Measurements from ENCODE around the gene AGPS.
"Not testable (repeated sequence)": the region's sequence is repeated elsewhere in the genome, so short reads cannot be mapped to it uniquely, and the experiment has no call there.

The AGPS gene

DNA sequence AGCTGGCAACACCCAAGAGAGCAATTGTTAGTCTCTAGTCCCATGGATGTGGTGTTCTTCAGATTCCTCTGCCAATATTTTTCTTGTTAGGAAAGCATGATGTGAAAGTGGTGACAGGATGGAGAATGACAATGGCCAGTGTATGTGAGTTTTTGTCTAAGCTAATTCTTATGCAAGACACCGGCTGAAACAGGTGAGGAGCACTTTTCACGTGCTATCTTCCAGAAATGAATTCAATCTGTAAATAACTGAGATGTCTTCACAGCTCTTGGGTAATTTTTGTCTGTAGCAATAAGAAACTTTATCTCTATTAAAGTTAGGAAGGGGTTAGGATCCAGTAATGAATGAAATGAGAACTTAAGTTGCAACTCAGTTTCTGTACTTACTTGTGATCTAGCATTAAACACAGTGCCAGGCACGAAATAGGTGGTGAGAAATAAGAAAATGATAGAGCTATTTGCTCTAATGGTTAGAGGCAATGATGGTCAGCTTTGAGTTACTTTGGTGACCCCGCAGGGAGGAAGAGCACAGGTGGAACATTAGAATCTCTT, 676 bp upstream of the AGPS start:
- no peak for FAIRE-seq

DNA sequence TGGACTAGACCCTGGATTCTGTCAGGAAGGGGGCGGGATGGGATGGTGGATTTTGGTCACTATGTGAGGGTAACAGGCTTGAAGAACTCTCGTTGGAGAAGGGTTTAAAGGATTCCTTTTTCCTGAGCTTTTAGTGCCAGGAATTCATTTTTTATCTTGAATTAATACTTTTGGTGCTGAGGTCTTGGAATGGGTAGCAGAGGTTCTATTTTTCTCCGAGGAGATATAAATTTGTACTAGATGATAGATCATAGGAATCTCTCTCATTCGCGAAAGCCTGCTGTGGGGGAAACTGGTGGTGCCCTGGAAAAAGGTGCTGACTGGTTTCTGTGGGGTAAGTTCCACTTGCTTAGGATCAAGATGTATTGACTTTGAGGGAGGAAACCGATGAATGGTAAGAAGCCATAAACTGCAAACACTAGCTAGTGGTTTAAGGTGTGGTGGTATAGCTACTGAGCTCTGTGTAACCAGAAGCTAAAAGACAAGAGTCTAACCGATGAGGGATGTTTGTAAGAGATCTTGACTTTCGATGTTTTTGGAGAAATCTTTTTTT, 706 bp downstream of the AGPS start:
- FAIRE-seq, result no peak

DNA sequence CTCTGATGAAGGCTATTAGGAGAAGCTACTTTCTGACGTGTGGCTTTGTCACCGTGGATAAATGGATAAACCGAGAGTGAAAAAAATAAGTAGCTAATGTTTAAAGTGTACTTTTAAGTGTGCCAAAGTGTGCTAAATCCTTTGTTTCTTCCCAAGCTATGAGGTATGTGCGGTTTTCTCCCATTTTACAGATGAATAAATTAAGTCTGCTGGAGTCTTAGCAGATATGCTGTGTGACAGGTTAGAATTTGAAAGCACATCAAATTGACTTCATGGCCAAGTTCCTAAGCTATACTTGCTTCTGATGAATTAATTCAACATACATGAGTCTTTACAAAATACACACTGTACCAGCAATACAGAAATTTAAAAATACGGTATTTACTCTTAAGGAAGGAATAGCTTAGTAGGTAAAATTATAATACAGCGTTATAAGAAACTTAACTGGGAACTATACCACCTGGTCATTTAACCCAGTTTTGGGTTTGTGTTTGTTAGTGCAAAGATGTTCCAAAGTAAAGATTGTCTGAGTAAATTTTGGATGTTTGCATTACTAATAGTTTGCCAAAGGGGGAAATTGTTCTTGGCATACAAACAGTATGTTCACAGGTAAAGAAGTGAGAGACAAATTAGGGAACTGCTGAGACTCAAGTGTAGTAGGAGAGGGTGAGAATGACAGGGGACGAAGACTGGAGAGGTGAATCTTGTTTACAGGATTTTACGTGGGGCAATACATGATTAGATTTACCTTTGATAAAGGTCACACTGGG, 1.4 kb downstream of the AGPS start:
- FAIRE-seq, result no peak

DNA sequence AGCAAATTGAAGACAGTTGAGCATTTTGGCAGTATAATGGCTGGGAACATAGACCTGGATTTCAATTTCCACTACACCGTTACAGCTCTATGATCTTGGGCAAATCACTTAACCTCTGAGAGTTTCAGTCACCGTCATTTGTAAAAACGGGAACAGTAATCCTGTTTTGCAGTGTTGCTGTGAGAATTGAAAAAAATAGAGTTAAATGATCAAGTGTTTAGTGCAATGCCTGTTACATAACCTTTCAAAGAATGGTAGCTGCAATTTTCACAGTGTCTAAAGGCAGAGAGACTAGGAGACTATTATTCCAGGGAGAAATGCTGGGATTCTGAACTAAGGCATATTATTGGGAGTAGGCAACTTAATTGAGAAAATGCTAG, 2.0 kb downstream of the AGPS start:
- no peak for FAIRE-seq

DNA sequence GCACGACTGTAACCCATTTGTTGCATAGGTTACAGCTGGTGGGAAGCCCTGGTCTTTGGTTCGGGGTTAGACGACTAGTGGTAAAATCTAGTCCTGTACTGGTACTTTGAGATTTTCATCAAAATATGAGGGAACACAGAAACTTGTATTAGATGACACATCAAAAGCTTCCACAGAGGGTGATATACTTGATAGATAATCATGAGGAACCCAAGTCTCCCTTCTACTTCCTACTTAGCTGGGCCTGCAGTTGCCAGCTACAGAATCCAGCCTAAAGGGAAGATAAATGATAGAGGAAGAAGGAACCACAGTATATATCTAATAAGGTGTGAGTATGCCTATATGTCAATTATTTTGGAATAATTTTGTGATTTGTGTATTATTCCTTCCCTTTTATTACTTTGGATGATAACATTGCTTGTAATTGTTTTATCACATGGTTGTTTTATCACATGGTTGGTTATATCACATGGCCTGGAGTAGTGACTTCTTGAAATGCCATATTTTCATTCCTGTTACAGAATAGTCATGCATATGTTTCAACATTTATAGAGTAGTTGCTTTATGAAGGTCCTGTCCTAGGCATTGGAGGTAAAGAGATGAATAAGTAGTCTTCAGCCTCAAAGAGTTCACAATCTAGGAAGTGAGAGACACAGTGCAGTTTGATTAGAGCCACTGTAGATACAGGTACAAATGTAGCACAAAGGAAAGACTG, 2.9 kb downstream of the AGPS start:
- no peak for FAIRE-seq

DNA sequence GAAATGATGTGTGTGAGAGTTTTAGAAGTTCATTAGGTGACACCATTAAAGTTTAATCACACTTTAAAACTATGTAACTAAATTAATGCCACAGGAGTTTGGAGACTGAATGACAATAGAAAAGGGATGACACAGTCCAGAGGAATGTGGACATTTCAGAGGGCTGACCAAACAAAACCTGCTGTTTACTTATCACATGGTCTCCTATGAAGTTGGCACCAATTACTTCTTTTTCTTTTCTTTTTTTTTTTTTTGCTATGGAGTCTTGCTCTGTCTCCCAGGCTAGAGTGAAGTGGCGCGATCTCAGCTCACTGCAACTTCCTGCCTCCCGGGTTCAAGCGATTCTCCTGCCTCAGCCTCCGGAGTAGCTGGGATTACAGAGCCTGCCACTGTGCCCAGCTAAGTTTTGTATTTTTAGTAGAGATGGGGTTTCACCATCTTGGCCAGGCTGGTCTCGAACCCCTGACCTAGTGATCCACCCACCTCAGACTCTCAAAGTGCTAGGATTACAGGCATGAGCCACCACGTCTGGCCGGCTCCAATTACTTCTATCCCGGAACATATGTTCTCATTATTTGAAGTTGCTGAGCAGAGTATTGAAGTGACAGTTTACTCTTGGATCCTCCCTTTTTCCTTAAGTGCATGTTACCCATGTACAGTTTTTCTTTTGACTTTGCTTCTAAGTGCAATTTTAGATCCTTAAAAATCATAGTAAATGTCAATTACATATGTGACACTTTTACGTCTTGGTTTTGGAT, 4.3 kb downstream of the AGPS start:
- FAIRE-seq, result no peak

DNA sequence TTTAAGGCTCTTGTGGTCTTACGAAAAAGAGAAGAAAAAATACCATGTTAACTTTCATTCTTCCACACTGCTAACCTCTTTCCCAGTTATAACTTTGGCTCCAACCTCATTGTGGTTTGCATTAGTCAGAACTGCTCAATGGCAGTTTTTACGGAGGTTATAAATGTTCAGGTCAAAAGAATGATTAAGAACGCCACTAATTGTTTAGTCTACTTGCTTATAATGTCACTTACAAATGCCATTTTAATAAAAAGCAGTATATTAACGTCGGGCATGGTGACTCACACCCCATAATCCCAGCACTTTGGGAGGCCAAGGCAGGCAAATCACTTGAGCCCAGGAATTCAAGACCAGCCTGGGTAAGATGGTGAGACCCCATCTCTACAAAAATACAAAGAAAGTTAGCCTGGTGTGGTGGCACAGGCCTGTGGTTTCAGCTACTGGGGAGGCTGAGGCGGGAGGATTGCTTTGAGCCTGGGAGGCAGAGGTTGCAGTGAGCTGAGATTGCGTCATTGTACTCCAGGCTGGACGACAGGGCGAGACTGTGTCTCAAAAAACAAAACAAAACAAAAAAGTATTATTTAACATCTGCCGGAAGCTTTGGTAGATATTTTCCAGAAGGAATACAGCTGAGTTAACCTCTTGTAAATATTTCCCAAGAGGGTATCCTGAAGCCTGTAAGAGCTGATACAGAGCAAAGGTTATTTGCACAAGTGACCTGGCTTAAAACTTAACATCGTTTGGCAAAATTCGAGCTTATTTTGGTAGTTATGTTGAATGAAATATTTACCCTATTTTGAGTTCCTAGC, 5.1 kb downstream of the AGPS start:
- FAIRE-seq, result no peak

DNA sequence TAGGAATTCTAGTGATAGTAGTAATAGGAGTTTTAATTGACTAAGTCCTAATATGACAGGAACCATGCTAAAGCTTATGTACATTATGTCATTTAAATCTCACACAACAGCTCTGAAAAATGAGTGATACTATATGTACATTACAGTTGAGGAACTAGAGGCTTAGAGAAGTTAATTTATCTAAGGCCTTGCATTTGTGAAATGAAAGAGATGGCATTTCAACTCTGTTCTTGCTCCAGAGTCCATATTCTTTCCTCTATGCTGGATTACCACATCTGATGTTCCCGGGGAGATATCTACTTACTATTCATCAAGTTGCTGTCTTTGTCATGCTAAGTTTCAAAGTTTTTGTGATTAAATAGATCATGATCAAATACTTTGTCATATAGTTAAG, 5.7 kb downstream of the AGPS start:
- no peak for FAIRE-seq

DNA sequence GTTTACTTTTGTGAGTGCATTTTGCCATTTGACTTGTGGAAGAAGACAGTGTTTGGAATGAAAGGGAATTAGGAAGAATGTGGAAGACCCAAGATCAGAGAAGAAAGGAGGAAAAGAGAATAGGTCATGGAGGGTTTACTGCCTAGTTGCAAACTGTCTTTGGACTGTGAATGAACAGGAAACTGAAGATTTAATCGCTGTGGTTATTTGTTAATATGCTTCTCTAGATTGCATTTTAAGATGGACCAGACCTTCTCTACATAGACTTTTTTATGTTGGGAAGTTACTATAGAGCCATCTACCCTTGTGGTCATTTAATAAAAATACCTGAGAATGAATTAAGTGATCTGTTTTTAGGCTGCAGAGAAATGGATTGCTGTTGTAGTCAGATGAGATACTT, 6.2 kb downstream of the AGPS start:
- FAIRE-seq, result no peak

DNA sequence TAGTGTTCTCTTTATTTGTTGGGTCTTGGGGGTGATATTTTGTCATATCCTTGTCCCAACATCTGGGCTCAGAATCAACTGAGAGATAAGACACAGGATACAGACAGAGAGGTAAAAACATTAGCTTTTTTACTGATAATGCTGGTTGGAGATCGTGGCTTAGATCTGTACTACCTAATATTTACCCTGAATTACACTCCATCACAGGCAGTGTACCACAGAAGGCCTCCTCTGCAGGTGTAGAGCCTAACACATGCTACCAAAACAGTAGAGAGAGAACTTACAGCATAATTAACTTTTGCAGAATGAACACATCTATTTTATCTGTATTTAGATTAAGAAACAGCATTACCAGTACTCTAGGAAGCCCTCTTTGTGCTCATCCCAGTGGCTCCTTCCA, 6.8 kb downstream of the AGPS start:
- no peak for FAIRE-seq

DNA sequence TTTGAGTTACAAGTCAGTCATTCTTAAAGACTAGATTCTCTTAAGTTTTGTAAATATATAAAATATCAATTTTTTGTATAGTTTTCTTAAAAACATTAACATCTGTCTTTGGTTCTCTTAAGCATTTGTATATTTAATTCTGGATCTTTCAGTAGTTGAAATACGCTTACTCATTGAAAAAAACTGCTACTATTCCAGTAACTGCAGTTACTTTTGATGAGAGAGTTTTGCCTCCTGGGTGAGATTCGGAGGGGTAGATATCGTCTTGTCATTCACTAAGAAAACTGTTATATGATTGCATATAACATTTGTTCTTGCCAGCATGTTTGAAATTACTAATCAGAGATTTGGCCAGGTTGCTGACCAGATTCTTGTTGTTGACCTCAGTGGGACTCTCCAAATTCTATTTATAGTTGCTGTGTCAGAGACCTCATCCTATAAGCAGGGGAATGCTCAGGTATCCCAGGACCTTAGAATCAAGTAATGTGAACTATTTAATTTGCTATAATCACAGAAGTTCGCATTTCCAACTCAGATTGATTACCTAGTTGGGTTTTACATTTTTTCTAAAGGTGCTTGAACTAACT, 7.9 kb downstream of the AGPS start:
- no peak for FAIRE-seq

DNA sequence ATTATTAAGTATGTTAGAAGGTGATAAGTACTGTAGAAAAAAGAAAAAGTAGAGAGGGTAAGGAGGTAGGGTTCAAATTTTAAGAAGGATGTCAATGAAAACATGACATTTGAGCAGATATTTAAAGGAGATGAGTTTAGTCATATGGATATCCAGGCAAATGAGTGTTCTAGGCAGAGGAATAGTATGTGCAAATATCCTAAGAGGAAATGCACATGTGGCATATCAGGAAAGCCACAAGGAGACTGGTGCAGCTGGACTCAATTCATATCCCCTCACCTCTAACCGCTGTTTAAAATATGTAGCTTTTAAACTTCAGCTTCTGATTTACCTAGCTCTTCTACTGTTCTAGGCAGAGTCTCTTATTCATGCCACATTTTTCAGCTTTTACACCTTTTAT, 9.5 kb downstream of the AGPS start:
- no peak for FAIRE-seq

DNA sequence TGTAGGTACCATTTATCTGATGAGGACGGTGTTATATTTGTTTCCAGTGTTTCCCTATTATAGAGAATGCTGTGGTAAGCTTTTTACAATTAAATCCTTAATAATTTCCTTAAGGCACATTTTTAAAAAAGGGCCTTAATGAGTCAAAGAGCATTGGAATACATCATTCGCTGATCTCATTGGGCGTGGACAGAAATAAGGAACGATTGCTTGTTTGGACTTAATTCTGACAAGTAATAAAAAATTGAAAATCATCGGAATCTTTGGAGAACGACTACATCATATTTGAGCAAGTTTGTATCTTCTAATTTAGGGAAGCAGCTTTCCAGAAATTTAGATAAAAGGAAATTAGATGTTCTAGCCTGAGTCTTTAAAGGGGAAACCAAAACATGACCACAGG, 11.3 kb downstream of the AGPS start:
- FAIRE-seq, result no peak

DNA sequence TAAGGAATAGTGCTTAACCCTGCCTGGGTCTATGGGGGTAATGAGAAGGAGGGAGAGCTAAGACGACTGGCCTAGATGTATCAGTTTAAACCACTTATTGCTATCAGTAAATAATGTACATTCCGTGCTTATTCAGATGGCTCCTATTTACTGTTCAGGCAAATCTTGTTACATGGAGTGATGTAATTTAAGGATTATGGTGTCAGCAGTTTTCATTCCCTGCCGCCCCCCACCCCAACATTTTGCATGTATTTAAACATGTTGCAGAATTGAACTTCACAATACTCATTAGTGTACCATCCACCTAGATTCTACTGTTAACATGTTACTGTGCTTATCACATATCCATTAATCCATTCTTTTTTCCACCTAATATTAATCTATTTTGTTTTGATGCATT, 11.7 kb downstream of the AGPS start:
- FAIRE-seq, result no peak

DNA sequence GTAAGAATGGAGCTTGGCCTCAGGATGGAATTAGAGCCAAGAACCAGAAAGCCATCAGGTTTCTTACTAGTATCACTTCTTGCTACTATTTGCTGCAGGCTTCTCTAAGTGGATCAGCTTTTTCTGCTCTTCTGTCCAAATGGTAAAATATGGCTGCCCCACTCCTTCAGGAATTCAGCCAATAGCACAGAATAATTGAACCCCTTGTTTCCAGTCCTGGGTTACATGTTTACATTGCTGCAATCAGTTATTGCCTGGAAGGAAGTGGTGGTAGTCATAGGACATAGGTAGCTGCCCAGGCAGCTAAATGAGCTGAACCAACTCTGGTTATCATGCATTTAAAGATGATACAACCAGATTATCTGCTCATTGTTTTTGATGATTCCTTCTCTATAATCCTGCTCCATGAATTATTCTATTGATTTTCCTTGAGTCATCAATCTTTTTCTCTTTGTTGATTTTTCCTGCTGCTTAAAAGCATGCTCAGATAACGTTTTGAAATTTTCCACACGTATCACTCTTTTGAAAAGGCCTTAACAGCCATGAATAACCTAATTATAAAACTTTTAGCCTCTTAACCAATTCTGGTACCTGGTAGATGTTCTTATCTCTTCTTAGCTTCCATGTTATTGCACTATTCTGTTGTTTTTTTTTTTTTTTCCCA, 12.6 kb downstream of the AGPS start:
- no peak for FAIRE-seq

DNA sequence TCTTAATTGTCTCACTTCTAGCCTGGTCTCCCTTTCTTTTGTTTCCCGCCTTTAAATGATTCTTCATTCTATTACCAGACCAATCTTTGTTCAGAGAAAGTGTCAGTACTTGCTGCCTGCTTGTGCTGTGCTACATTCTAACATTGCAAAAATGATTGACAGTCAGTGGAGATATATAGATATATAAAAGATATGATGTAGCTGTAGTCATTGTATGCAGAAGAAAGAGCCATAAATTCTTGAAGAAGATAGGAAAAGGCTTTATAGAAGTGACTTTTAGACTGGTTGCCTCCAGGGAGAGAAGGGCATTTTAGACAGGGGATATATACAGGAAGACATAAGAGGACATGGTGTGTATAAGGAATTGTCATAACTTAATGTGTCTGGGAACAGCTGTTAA, 13.6 kb downstream of the AGPS start:
- FAIRE-seq, result no peak

DNA sequence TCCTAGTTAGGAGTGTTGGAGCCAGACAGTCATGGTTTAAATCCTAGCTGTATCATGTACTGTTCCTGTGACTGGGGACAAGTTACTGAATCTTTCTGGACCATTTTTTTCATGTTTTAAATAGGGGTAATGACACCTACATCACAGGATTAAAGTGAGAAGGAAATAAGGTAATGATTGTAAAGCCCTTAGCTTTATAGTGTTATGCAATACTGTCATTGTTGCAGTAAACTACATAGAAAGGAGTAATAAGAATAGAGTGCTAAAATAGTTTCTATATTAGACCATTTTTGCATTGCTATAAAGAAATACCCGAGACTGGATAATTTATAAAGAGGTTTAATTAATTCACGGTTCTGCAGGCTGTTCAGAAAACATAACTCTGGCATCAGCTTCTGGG, 14.5 kb downstream of the AGPS start:
- no peak for FAIRE-seq

DNA sequence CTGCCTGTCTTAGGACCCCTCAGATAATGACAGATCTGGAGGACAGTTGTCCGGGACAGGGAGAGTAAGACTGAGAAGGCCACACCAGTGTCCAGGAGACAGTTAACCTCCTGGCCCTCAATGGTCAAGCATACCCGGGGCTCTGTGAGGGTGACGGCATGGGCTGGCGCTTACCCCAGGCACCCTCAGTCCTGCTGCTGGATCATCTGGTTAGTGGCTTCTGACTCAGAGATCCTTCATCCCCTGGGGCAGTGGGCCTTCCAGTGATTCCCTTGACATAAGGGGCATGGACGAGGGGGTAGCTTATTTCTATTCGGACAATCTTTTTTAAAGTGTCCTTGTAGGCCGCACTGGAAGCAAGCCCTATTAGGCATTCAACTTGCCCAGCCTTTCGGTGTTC, 18.1 kb downstream of the AGPS start:
- not testable (repeated sequence) for FAIRE-seq

DNA sequence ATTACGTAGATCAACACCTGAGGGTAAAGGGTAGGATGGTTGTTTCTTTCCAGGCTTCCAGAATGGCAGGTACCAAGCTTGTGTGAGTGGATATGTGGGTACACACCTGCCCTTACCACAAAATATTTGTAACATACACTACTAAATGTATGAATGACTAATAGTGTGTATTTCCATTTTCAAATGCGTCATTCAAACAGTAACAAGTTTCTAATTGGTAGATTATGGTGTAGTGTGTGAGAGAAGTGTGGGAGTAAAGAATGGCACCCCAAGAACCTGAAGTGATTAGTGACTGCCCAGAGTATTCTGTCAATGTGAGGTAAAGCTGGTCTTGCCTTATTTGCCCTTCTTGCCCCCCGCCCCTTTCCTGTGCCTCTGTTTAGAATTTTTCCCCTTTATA, 21.1 kb downstream of the AGPS start:
- FAIRE-seq, result no peak

DNA sequence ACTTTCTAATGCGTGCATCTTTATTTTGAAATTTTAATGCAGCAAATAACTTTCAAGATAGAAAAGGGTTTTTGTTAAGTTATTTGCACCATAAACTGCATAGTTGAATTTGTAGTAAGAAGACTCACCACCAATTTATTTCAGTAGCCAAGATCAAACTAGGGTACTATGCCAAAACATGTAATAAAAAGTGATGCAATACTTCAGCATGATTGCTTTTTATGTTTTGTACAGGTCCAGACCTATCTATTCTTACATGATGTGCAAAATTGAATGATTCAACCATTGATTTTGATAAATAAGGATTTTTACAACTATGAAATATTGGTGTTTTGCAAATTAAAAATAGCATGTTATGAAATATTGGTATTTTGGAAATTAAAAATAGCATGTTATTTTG, 26.7 kb downstream of the AGPS start:
- FAIRE-seq, result no peak

DNA sequence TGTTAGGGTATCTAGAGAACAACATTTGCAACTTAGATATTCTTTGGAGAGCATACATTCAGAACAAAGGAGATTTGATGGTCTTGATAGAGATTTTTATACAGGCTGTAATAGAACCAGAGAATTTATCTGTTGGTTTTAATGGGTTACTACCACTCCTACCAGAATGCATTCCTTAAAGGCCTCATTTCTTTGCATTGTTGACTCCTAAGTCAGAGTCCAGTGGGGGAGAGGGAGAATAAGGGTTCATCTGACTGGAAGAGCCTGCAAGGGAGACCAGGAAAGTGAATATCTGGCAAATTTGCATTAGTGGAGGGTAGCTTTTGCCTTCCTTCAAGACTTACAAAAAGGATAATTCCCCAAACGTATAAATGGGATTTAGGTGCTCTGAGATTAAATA, 29.7 kb downstream of the AGPS start:
- no peak for FAIRE-seq

DNA sequence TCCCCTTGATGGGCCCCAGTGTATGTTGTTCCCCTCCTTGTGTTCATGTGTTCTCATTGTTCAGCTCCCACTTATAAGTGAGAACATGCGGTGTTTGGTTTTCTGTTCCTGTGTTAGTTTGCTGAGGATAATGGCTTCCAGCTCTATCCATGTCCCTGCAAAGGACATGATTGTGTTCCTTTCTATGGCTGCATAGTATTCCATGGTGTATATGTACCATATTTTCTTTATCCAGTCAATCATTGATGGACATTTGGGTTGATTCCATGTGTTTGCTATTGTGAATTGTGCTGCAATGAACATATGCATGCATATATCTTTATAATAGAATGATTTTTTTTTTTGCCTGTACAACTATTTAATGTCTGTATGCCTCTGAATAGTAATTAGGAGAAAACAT, 31.5 kb downstream of the AGPS start:
- not testable (repeated sequence) for FAIRE-seq

Data from A204.1 (cell line).